ENCODE measurements around the gene HYCC1. TPM values are rescaled to one million over a fixed set of nuclear protein-coding genes. Genes with fewer than 3 reads are reported as not detected.

HYCC1 gene
- total and polyA plus RNA-seq, 2 experiments from 2014 or later: 55.4 to 181 TPM

GRCh38 chr7:23044581-23044980 is 30.7 kb upstream of the HYCC1 start (continued):
- TF ChIP-seq REST (IDR thresholded peaks at IDR 0.05; ENCODE audit: unreplicated experiment): no peak
- no peak for TF ChIP-seq ZNF114 (CRISPR knock-in tag; IDR thresholded peaks at IDR 0.05)

GRCh38 chr7:23043441-23043840 is 29.5 kb upstream of the HYCC1 start:
- H3K4me3 Mint-ChIP-seq: no peak overlapping the region
- H3K36me3 Mint-ChIP-seq (ENCODE audit: low read depth): peaks cover 23% of the 10 kb centered on the region
- Histone ChIP-seq H3K27ac (ENCODE audit: low read depth) (no peak overlapping the region), H3K9me2 (ENCODE audit: insufficient read depth) (no peaks in the 10 kb centered on the region; the same call in 1 of the 2 replicates), H3K79me2 (replicated peaks; ENCODE audit: insufficient read depth) (no peaks in the 10 kb centered on the region), H3K4me1 (ENCODE audit: insufficient read depth) (no peaks in the 10 kb centered on the region), H3K36me3 (ENCODE audit: insufficient read depth) (no peaks in the 10 kb centered on the region), H3K27me3 (ENCODE audit: insufficient read depth) (no peaks in the 10 kb centered on the region), H3K4me2 (no peak overlapping the region), H4K20me1 (replicated peaks; ENCODE audit: insufficient read depth) (no peaks in the 10 kb centered on the region), H2AFZ (no peak overlapping the region), H3K4me3 (no peak overlapping the region), H3F3A (replicated peaks; ENCODE audit: low read depth) (no peaks in the 10 kb centered on the region)
- ATAC-seq (no peak), DNase-seq (ENCODE audit: low spot score) (no peak)
- peaks cover 32% of the 10 kb centered on the region for H3K9me3 Mint-ChIP-seq
- H3K27me3 Mint-ChIP-seq (ENCODE audit: insufficient read depth, low read depth, poor library complexity): peaks cover 3% of the 10 kb centered on the region
- H3K27ac Mint-ChIP-seq: no peak overlapping the region
- no peaks in the 10 kb centered on the region; the same call in 2 of the 3 replicates for H3K4me1 Mint-ChIP-seq
- no peak for TF ChIP-seq STAT1 (IDR thresholded peaks at IDR 0.05; ENCODE audit: unreplicated experiment)
- TF ChIP-seq ZNF114 (CRISPR knock-in tag; IDR thresholded peaks at IDR 0.05): no peak
- TF ChIP-seq NANOG (IDR thresholded peaks at IDR 0.05; ENCODE audit: borderline replicate concordance): no peak
- TF ChIP-seq ZNF331 (CRISPR knock-in tag; IDR thresholded peaks at IDR 0.05; ENCODE audit: low read depth): no peak
- no peak for TF ChIP-seq ZNF462 (CRISPR knock-in tag; IDR thresholded peaks at IDR 0.05)
- TF ChIP-seq CTCF (conservative IDR thresholded peaks at IDR 0.05; ENCODE audit: low read depth in 2 of 2): no peak
- no peak for TF ChIP-seq EZH2phosphoT487 (IDR thresholded peaks at IDR 0.05; ENCODE audit: unreplicated experiment)
- no peak for TF ChIP-seq REST (IDR thresholded peaks at IDR 0.05; ENCODE audit: unreplicated experiment)

Data from GM23338 (cell line).